ENCODE measurements around the gene PDGFRB. TPM values are rescaled to one million over a fixed set of nuclear protein-coding genes. Genes with fewer than 3 reads are reported as not detected.

Gene PDGFRB
- total RNA-seq, 4 donors from 2014 or later, result 126 to 366 (median 149) TPM

DNA sequence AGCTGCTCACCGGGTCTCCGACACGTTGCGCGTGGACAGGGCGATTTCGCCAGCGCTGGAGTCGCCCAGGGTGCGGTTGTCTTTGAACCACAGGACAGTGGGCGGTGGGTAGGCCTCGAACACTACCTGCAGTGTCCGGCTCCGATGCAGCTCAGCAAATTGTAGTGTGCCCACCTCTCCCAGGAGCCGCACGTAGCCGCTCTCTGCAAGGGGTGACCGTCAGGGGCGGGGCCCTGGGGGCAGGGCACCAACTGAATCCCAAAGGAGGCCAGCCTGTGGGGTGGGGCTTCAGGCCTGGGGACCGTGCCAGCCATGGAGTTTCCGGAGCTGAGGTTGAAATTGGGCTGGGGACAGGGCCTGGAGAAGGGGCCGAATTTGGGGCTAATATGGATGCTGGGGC lies 22.9 kb downstream of the PDGFRB start:
- ATAC-seq (ENCODE audit: low FRiP score) (no peak), DNase-seq (ENCODE audit: low spot score) (no peak)
- no peak for TF ChIP-seq CTCF (IDR thresholded peaks at IDR 0.05)

GRCh38 chr5:150131978-150132694 lies 23.5 kb downstream of the PDGFRB start:
- no peak for ATAC-seq (ENCODE audit: low FRiP score)
- TF ChIP-seq CTCF (IDR thresholded peaks at IDR 0.05), result no peak
- no peak for DNase-seq (ENCODE audit: low spot score)

GRCh38 chr5:150131461-150131860 lies 24.2 kb downstream of the PDGFRB start:
- DNase-seq (ENCODE audit: low spot score), result no peak
- ATAC-seq (ENCODE audit: low FRiP score), result no peak
- no peak for TF ChIP-seq CTCF (IDR thresholded peaks at IDR 0.05)

GRCh38 chr5:150130493-150130922 lies 25.1 kb downstream of the PDGFRB start:
- no peak for TF ChIP-seq CTCF (IDR thresholded peaks at IDR 0.05)
- DNase-seq (ENCODE audit: low spot score), result no peak

GRCh38 chr5:150129813-150130492 lies 25.7 kb downstream of the PDGFRB start:
- peak; percentile 63 for DNase-seq (ENCODE audit: low spot score)
- peak in 1 of 3 donors; percentile 89 for TF ChIP-seq CTCF (IDR thresholded peaks at IDR 0.05)
- peak; percentile 79 for ATAC-seq (ENCODE audit: low FRiP score)

More at GRCh38 chr5:150130493-150130922, 25.1 kb downstream of the PDGFRB start:
- no peak for ATAC-seq (ENCODE audit: low FRiP score)

DNA sequence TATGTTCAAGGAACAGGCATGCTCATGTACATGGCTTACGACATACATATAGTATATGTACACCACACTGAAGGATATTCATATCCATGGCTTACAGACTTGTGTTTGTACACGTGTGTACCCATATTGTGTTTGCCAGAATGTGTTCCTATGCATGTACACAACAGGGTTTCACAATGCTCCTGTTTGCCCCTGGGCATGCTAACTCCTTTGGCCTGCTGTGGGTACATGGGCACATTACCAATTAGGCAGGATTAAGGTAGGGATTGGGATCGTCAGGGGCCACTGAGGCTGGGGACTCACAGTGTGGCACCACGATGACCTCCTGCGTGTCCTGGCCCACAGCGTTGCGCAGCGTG lies 26.2 kb downstream of the PDGFRB start:
- TF ChIP-seq CTCF (IDR thresholded peaks at IDR 0.05), result no peak
- DNase-seq (ENCODE audit: low spot score) (no peak), ATAC-seq (ENCODE audit: low FRiP score) (peak; percentile 14)

GRCh38 chr5:150126921-150127265 lies 28.8 kb downstream of the PDGFRB start:
- ATAC-seq (ENCODE audit: low FRiP score) (no peak), DNase-seq (ENCODE audit: low spot score) (no peak)
- TF ChIP-seq CTCF (IDR thresholded peaks at IDR 0.05), result no peak
